ENCODE data around the gene GPD1. TPM values are rescaled to one million over a fixed set of nuclear protein-coding genes. Genes with fewer than 3 reads are reported as not detected.

GPD1 gene
- under 0.01 TPM in 1 of 2 replicates, not detected in the other for total RNA-seq

GRCh38 chr12:50103767-50104321, at the start of gene GPD1:
Gene GPD1, plus strand, starts transcription at chr12:50104008. Its CDS starts 43 bp downstream, at chr12:50104051.

DNA sequence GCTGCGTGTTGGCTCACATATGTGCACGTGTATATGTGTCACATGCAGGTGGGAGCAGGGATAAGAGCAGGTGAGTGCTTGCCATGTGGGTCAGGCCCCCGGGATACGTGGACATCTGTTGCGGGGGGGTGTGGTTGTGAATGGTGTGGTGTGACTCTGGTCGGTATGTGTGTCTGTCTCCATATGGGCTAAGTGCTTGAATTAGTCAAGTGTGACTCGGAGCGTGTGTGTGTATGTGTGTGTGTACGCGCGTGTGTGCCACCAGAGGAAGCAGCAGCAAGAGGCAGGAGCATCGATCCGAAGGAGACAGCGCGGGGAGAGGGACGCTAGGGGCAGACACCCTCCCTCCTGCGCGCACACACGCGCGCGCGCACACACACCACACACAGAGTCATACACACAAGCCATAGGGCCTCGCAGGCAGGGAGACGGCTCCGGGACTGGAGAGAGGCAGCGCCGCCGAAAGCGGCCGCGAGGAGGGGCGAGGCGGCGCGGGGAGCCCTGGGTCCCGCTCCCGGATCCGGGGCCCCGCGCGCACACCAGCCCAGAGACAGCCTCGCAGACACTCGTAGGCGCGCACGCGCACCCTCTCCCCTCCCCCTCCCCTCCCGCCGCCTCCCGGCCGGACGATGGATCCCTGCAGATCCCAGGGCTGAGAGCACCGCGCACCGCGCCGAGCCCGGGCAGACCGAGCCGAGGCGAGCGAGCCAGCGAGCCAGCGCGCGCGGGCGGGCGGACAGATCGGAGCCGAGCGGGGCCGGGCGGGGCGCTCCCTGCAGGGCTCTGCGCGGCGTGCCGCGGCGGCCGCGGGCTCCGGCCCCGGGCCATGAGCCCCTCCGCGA, 46.6 kb upstream of the GPD1 start, which contains the start of gene ASIC1:
Gene ASIC1, plus strand, starts transcription at position 597 of the 842 bp plus-strand sequence. CDS start 1,171 bp downstream, outside the sequence.

GRCh38 chr12:50084775-50085614, 18.8 kb upstream of the GPD1 start, which contains the start of gene SMARCD1:
Gene SMARCD1, plus strand, starts transcription at chr12:50085342. Its CDS starts 28 bp downstream, at chr12:50085370.

DNA sequence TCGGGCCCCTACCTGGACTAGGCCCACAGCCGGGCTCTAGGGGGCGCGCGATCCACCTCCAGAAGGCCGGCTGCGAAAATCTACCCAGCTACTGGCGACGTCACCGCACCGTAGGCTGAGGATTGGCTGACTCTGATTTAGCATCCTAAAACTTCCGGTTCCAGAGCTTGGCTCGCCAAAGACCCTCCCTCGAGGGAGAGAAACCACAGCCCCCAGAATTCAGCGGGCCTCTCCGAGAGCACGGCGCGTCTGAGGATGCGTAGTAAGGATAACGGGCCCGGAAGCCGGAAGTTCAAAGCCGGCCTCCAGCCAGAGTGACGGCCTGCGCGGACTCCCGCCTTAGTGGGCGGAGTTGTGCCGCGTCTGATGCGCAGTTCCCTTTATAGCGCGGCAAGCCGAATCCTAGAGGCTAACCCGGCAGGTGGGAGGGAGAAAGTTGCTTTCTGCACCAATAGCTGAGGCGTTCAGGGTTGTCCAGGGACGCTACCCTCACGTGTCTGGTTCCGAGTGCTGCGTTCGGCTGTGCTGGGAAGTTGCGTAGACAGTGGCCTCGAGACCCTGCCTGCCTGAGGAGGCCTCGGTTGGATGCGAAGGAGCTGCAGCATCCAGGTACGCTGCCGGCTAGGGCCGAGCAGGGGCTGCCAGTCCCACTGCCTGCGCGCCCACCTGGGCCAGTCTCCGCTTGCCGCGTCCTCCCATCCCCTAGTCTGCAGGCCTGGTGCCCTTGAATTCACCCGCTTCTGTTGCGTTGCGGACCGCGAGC, 8.1 kb downstream of the GPD1 start, which contains the start of gene COX14:
Gene COX14, plus strand, starts transcription at position 544 of the 763 bp plus-strand sequence. CDS start 7,808 bp downstream, outside the sequence.

Other genes starting within 250 kb of the GPD1 start
- gene FAIM2, start 200.1 kb upstream of the GPD1 start, total RNA-seq = not detected in 2 replicates
- gene AQP2, start 153.3 kb upstream of the GPD1 start, total RNA-seq = not detected in 2 replicates
- 0.29 TPM in 1 of 2 replicates, not detected in the other for gene AQP5, start 142.1 kb upstream of the GPD1 start, total RNA-seq
- gene AQP6, start 131.1 kb upstream of the GPD1 start, total RNA-seq = not detected in 2 replicates
- gene RACGAP1, start 78.5 kb upstream of the GPD1 start, total RNA-seq = 26.5 and 36.1 TPM in 2 replicates
- gene ASIC1, start 46.4 kb upstream of the GPD1 start, total RNA-seq = under 0.01 TPM in 1 of 2 replicates, not detected in the other
- gene SMARCD1, start 18.7 kb upstream of the GPD1 start, total RNA-seq = 115 and 125 TPM in 2 replicates
- 26.8 and 29.4 TPM in 2 replicates for gene COX14, start 8.2 kb downstream of the GPD1 start, total RNA-seq
- 27.8 and 35.1 TPM in 2 replicates for gene CERS5, start 63.4 kb downstream of the GPD1 start, total RNA-seq
- 128 and 139 TPM in 2 replicates for gene LIMA1, start 179.5 kb downstream of the GPD1 start, total RNA-seq